ENCODE measurements around the gene MICAL3. TPM values are rescaled to one million over a fixed set of nuclear protein-coding genes. Genes with fewer than 3 reads are reported as not detected.

MICAL3 gene
- total RNA-seq, 4 donors from 2014 or later = 15.8 to 45.4 (median 31.6) TPM

- TF ChIP-seq CTCF (IDR thresholded peaks at IDR 0.05; ENCODE audit: low read depth) = no peak
These were observed 219.9 kb downstream of the MICAL3 start for GRCh38 chr22:17804331-17805080.

- no peak for TF ChIP-seq CTCF (IDR thresholded peaks at IDR 0.05; ENCODE audit: low read depth)
These were observed 220.6 kb downstream of the MICAL3 start for GRCh38 chr22:17803609-17804270.

GRCh38 chr22:17802822-17803221, 221.5 kb downstream of the MICAL3 start:
- TF ChIP-seq CTCF (IDR thresholded peaks at IDR 0.05; ENCODE audit: low read depth) = no peak

- no peak for TF ChIP-seq CTCF (IDR thresholded peaks at IDR 0.05; ENCODE audit: low read depth)
These were observed 221.9 kb downstream of the MICAL3 start for GRCh38 chr22:17802411-17802810.

- no peak for TF ChIP-seq CTCF (IDR thresholded peaks at IDR 0.05; ENCODE audit: low read depth)
These were observed 226.4 kb downstream of the MICAL3 start for GRCh38 chr22:17797721-17798559.

GRCh38 chr22:17796695-17797094, 227.7 kb downstream of the MICAL3 start:
- no peak for TF ChIP-seq CTCF (IDR thresholded peaks at IDR 0.05; ENCODE audit: low read depth)

Measured in subcutaneous adipose tissue (tissue), 4 donors.